Neural progenitor cell (in vitro differentiated cells): Measurements from ENCODE around the gene ARSH.

Experiments
- CTCF ChIP-seq: fragments of 200-600 bp; sonication (generic); IDR thresholded peaks from 2 replicates; pipeline ENCODE4 v1.5.1; 2017; ENCODE audit warnings: antibody characterized with exemption, mild to moderate bottlenecking
- EZH2 ChIP-seq: fragments of 200-600 bp; sonication (generic); IDR thresholded peaks from 2 replicates; pipeline ENCODE4 v1.6.1; 2017; ENCODE audit warnings: antibody characterized with exemption, mild to moderate bottlenecking, moderate library complexity

GRCh38 chrX:2958199-2958598 lies 48.1 kb upstream of the ARSH start:
- TF ChIP-seq CTCF = no peak
- no peak for TF ChIP-seq EZH2
